ENCODE results near the gene NELFB.

NELFB gene

GRCh38 chr9:137268538-137269201 is 13.5 kb downstream of the NELFB start:
- DNase-seq: no peak

- no peak for DNase-seq
Measured at GRCh38 chr9:137269231-137269772, 14.2 kb downstream of the NELFB start.

- DNase-seq: no peak
Measured at GRCh38 chr9:137270929-137271695, 16.0 kb downstream of the NELFB start.

GRCh38 chr9:137271696-137272076 is 16.6 kb downstream of the NELFB start:
- no peak for DNase-seq

- DNase-seq: no peak
Measured at GRCh38 chr9:137272241-137273094, 17.3 kb downstream of the NELFB start.

- DNase-seq: no peak
Measured at GRCh38 chr9:137273095-137273490, 18.0 kb downstream of the NELFB start.

GRCh38 chr9:137273611-137274320 is 18.6 kb downstream of the NELFB start:
- DNase-seq: no peak

- DNase-seq: no peak
Measured at GRCh38 chr9:137275203-137275587, 20.1 kb downstream of the NELFB start.

GRCh38 chr9:137275588-137276472 is 20.7 kb downstream of the NELFB start:
- DNase-seq: peak in 1 of 2 donors; percentile 20

- DNase-seq: peak; percentile 50 to 59
Measured at GRCh38 chr9:137276473-137277328, 21.6 kb downstream of the NELFB start.

GRCh38 chr9:137277329-137278041 is 22.4 kb downstream of the NELFB start, which contains the start of gene TOR4A:
TOR4A (plus strand) TSS chr9:137277726; CDS start chr9:137278690, 964 bp downstream.
- DNase-seq: peak; percentile 83 to 86

- DNase-seq: peak; percentile 30 to 52
Measured at GRCh38 chr9:137278061-137278701, 23.1 kb downstream of the NELFB start.

GRCh38 chr9:137278721-137279711 is 23.9 kb downstream of the NELFB start:
- DNase-seq: no peak

GRCh38 chr9:137279741-137280473 is 24.8 kb downstream of the NELFB start:
- no peak for DNase-seq

GRCh38 chr9:137280474-137281344 is 25.6 kb downstream of the NELFB start:
- DNase-seq: no peak

Measured in inflammatory macrophage (primary cell).